HEK293T (cell line): Measurements from ENCODE around the gene ZFAND2B.

Source experiments
- CTCF ChIA-PET: fragments of 350-600 bp; formaldehyde crosslinking; extraction: SDS; loops from one replicate; lab custom pipeline; 2021; ENCODE audit warnings: antibody characterized with exemption, inconsistent platforms; lab: Yijun Ruan, JAX
- POLR2A ChIA-PET: fragments of 350-600 bp; formaldehyde crosslinking; extraction: SDS; loops from one replicate; lab custom pipeline; 2020; ENCODE audit warnings: antibody characterized with exemption, inconsistent platforms; lab: Yijun Ruan, JAX
- DNase-seq: peaks from one replicate; pipeline ENCODE4 v3.0.0; 2012; ENCODE audit warnings: mixed read lengths; ENCODE audit errors: extremely low spot score
- ARNT ChIP-seq: fragments of 450-650 bp; IDR thresholded peaks from 2 replicates; pipeline ENCODE4 v1.6.1; 2017; ENCODE audit warnings: mild to moderate bottlenecking
- BHLHE40 ChIP-seq: fragments of 450-650 bp; IDR thresholded peaks from 2 replicates; pipeline ENCODE4 v1.6.1; 2016; ENCODE audit warnings: mild to moderate bottlenecking, moderate library complexity, borderline replicate concordance
- CTBP1 ChIP-seq: fragments of 450-650 bp; IDR thresholded peaks from 2 replicates; pipeline ENCODE4 v1.6.1; 2016; ENCODE audit warnings: borderline replicate concordance
- ELF4 ChIP-seq: fragments of 450-650 bp; IDR thresholded peaks from 2 replicates; pipeline ENCODE4 v1.6.1; 2017; ENCODE audit warnings: antibody characterized with exemption
- FOXA1 ChIP-seq: fragments of 450-650 bp; IDR thresholded peaks from 2 replicates; pipeline ENCODE4 v1.6.1; 2016; ENCODE audit warnings: mild to moderate bottlenecking
- FOXK2 ChIP-seq: fragments of 450-650 bp; IDR thresholded peaks from 2 replicates; pipeline ENCODE4 v1.6.1; 2016; ENCODE audit warnings: mild to moderate bottlenecking
- FOXM1 ChIP-seq: fragments of 450-650 bp; IDR thresholded peaks from 2 replicates; pipeline ENCODE4 v1.6.1; 2017; ENCODE audit warnings: mild to moderate bottlenecking, borderline replicate concordance
- HDGF ChIP-seq: fragments of 450-650 bp; IDR thresholded peaks from 2 replicates; pipeline ENCODE4 v1.6.1; 2017; ENCODE audit warnings: antibody characterized with exemption, borderline replicate concordance
- L3MBTL2 ChIP-seq: fragments of 450-650 bp; conservative IDR thresholded peaks from 2 replicates; pipeline ENCODE4 v1.6.1; 2016; ENCODE audit warnings: mild to moderate bottlenecking
- LEF1 ChIP-seq: fragments of 450-650 bp; IDR thresholded peaks from 2 replicates; pipeline ENCODE4 v1.6.1; 2017; ENCODE audit warnings: mild to moderate bottlenecking, borderline replicate concordance
- NFRKB ChIP-seq: fragments of 450-650 bp; IDR thresholded peaks from 2 replicates; pipeline ENCODE4 v1.6.1; 2016; ENCODE audit warnings: mild to moderate bottlenecking, moderate library complexity
- PKNOX1 ChIP-seq: fragments of 450-650 bp; IDR thresholded peaks from 2 replicates; pipeline ENCODE4 v1.6.1; 2016
- SP1 ChIP-seq: fragments of 450-650 bp; IDR thresholded peaks from 2 replicates; pipeline ENCODE4 v1.6.1; 2017
- SUZ12 ChIP-seq: fragments of 450-650 bp; IDR thresholded peaks from 2 replicates; pipeline ENCODE4 v1.6.1; 2016; ENCODE audit warnings: mild to moderate bottlenecking
- TARDBP ChIP-seq: fragments of 450-650 bp; IDR thresholded peaks from 2 replicates; pipeline ENCODE4 v1.6.1; 2016
- ZNF384 ChIP-seq: fragments of 450-650 bp; IDR thresholded peaks from 2 replicates; pipeline ENCODE4 v1.6.1; 2016

The ZFAND2B gene

GRCh38 chr2:219160186-219161017, 46.2 kb upstream of the ZFAND2B start, which contains the start of gene NHEJ1:
Gene NHEJ1 (minus strand): TSS chr2:219160815. CDS start chr2:219158362, 2,453 bp downstream.
- no peak for TF ChIP-seq FOXM1
- no peak for TF ChIP-seq TARDBP
- TF ChIP-seq L3MBTL2, result peak; percentile 92
- peak; percentile 95 for DNase-seq
- ChIA-PET CTCF (interaction anchor here (0.6 to 6.1 kb wide), 5 partner anchors 11 to 134 kb away, joined by 3 to 40 read pairs (median 3); no protein-coding TSS in a partner anchor), POLR2A (no interaction called here)

GRCh38 chr2:219161097-219161496, 45.5 kb upstream of the ZFAND2B start:
- POLR2A ChIA-PET, result no interaction called here
- CTCF ChIA-PET, result no interaction called here
- DNase-seq, result no peak
- no peak for TF ChIP-seq SUZ12
- TF ChIP-seq NFRKB, result no peak
- no peak for TF ChIP-seq FOXM1
- no peak for TF ChIP-seq CTBP1
- TF ChIP-seq FOXA1, result no peak
- TF ChIP-seq ARNT, result no peak
- no peak for TF ChIP-seq TARDBP
- no peak for TF ChIP-seq PKNOX1
- no peak for TF ChIP-seq ZNF384

- no peak for DNase-seq
- ChIA-PET POLR2A (interaction anchor here (0.6 kb wide), 1 partner anchor 13 kb away, joined by 5 read pairs; the partner anchor contains the start of gene CNPPD1), CTCF (no interaction called here)
- TF ChIP-seq FOXM1 (no peak), LEF1 (no peak), SUZ12 (no peak), ELF4 (no peak), BHLHE40 (no peak), FOXK2 (no peak), NFRKB (no peak)
These were observed 43.4 kb upstream of the ZFAND2B start for GRCh38 chr2:219163156-219163555.

- POLR2A ChIA-PET, result interaction anchor here (1.4 kb wide), 1 partner anchor 11 kb away, joined by 6 read pairs; the partner anchor contains the start of gene CNPPD1
- CTCF ChIA-PET, result no interaction called here
- DNase-seq, result no peak
- TF ChIP-seq ARNT, result no peak
- no peak for TF ChIP-seq FOXA1
- no peak for TF ChIP-seq CTBP1
- TF ChIP-seq ELF4, result no peak
- no peak for TF ChIP-seq L3MBTL2
- TF ChIP-seq NFRKB, result no peak
- TF ChIP-seq FOXM1, result no peak
- TF ChIP-seq TARDBP, result no peak
- TF ChIP-seq HDGF, result no peak
- no peak for TF ChIP-seq BHLHE40
- no peak for TF ChIP-seq ZNF384
- TF ChIP-seq LEF1, result no peak
- TF ChIP-seq SP1, result no peak
- TF ChIP-seq FOXK2, result no peak
- no peak for TF ChIP-seq PKNOX1
- no peak for TF ChIP-seq SUZ12
These were observed 41.3 kb upstream of the ZFAND2B start for GRCh38 chr2:219165058-219165911.

- no peak for TF ChIP-seq FOXK2
- TF ChIP-seq BHLHE40, result no peak
- TF ChIP-seq ELF4, result no peak
- no peak for TF ChIP-seq FOXM1
- TF ChIP-seq CTBP1, result no peak
- TF ChIP-seq LEF1, result no peak
- CTCF ChIA-PET, result no interaction called here
- no peak for DNase-seq
- POLR2A ChIA-PET, result no interaction called here
These were observed 38.6 kb upstream of the ZFAND2B start for GRCh38 chr2:219167997-219168396.

GRCh38 chr2:219168526-219168925, 38.1 kb upstream of the ZFAND2B start:
- ChIA-PET CTCF (no interaction called here), POLR2A (no interaction called here)
- TF ChIP-seq ELF4 (no peak), HDGF (no peak), CTBP1 (no peak), LEF1 (no peak), NFRKB (no peak), FOXM1 (no peak), SP1 (no peak), TARDBP (no peak), L3MBTL2 (no peak), SUZ12 (no peak)
- DNase-seq, result no peak
